Fibroblast of villous mesenchyme (primary cell): ENCODE measurements around the gene CLEC16A. TPM values are rescaled to one million over a fixed set of nuclear protein-coding genes. Genes with fewer than 3 reads are reported as not detected.
"Not testable (repeated sequence)": the region's sequence is repeated elsewhere in the genome, so short reads cannot be mapped to it uniquely, and the experiment has no call there.

ENCODE experiments used
- DNase-seq: peaks from one replicate; pipeline ENCODE4 v3.0.0-alpha.2; 2010; ENCODE audit warnings: low read depth
- H3K4me3 ChIP-seq: 2 replicates; pipeline ENCODE4 v1.5.1; 2011; ENCODE audit warnings: low read depth, mild to moderate bottlenecking, low read length
- total RNA-seq: library from RNA; depleted of rRNA; stranded (reverse); fragments of >200 nt; gene quantifications from 2 replicates; pipeline ENCODE4 v1.2.3, GENCODE V29; 2012
- TF ChIP-seq, protein P1 (sequence below): IDR thresholded peaks from 2 replicates; pipeline ENCODE4 v1.5.1; 2012; ENCODE audit warnings: low read depth, mild to moderate bottlenecking, low read length; ENCODE audit not compliant: insufficient read depth

The CLEC16A gene
- total RNA-seq, 1 donor, result 32.4 TPM

DNA sequence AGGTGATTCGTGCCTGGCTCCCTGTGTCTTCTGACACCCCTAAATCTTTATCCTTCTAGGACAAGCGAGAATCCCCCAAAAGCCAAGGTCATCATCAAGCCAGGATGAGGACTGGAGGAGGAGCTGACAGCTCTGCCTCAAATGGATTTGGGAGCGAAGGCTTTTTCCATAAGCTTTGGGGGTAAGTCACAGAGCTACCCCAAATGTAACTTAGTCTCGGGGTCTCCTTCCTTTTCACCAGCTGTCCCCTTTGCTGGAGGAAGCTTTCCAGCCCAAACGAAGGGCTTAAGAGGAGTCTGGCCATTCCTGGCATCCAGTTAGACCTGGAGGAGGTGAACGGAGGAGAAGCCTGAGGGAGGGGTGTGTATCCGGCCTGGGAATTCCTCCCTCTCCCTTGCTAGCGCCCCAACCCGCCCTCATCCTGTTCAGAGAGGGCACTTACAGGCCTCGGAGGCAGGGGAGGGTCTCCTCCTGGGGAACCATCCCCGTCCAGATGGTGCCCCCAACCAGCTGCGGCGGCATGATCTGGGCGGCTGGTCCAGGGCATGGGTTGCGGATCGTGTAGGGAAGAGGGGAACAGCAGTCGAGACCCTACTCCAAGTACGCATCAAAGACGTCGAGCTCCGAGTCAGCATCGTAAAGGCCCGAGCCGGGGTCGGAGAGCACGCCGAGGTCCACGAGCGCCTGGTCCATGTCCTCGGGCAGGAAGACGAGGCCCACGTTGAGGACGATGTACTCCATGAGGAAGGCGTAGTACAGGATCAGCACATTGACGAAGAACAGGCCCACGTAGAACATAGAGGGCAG lies 3.0 kb upstream of the CLEC16A start:
- no peak for DNase-seq
- TF ChIP-seq, protein P1, sequence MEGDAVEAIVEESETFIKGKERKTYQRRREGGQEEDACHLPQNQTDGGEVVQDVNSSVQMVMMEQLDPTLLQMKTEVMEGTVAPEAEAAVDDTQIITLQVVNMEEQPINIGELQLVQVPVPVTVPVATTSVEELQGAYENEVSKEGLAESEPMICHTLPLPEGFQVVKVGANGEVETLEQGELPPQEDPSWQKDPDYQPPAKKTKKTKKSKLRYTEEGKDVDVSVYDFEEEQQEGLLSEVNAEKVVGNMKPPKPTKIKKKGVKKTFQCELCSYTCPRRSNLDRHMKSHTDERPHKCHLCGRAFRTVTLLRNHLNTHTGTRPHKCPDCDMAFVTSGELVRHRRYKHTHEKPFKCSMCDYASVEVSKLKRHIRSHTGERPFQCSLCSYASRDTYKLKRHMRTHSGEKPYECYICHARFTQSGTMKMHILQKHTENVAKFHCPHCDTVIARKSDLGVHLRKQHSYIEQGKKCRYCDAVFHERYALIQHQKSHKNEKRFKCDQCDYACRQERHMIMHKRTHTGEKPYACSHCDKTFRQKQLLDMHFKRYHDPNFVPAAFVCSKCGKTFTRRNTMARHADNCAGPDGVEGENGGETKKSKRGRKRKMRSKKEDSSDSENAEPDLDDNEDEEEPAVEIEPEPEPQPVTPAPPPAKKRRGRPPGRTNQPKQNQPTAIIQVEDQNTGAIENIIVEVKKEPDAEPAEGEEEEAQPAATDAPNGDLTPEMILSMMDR, result no peak
- peak overlapping the region; percentile 76 for H3K4me3 ChIP-seq

DNA sequence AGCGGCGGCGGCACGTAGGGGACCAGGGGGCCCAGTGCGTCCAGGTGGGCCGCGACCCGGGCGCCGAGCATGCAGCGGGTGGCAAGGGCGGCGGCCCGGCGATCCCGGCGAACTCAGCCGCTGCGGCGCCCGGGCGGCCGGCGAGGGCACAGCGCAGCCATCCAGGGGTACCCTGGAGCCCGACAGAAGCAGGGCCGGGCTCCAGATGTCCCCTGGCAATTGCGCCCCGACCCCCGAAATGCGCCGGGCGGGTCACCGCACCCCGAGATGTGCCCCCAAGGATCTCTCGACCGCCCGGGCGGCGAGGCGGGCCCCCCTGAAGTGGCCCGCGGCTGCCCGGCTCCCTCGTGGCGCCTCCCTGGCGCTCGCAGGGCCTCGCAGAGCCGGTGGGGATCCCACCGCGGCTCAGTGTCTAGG lies 2.4 kb upstream of the CLEC16A start:
- H3K4me3 ChIP-seq, result peak overlapping the region; percentile 76
- DNase-seq, result not testable (repeated sequence)

DNA sequence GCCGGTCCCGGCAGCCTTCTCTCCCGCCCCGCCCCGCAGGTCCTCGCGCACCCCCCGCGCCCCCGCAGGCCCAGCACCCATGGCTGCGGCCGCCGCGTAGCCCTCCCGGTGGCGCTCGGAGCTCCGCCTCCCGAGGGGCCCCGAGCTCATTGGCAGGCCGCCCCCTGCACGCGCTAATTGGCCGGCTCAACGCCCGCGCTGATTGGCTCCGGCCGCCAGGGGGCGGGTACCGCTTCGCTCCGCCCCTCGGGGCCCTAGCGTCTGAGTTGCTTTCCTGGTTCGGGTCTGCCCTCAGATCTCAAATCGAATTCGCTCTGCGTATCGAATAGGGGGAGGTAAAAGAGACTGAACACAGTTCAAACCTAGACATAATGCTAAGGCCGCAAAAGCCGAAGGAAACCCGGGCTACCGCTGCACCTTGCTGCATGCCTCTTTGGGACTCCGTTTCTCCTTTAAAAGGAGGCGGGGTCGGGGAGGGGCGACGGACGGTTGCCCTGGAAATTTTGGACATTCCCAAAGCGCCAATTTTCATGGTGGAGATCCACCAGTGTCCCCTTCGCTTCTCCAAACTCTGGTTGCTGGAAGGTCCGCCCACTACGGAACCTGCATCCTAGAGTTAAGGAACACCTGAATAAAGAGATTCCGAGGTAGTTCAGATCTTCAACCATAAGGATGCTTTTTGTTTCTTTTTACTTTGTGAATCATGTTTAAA lies 1.9 kb upstream of the CLEC16A start, which contains the start of gene DEXI:
Gene DEXI (minus strand): TSS at position 117 of the 712 bp plus-strand sequence. CDS start 463 bp downstream, outside the sequence.
- H3K4me3 ChIP-seq, result peak within 1 kb of the TSS; percentile 76
- DNase-seq, result peak; percentile 88
- TF ChIP-seq, protein P1, result no peak

DNA sequence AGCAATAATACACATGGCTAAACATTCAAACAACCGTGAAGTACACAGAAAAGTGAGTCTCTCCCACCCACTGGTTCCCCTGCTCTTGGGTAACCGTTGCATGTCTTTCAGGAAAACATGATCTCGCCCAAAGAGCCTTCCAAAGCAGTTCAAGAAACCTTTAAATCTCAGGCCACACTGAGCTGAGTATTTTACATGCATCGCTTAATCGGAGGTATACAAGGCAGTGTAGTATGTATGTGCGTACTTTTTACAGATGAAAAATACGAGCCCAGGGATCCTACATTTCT lies 1.4 kb upstream of the CLEC16A start:
- TF ChIP-seq, protein P1, result no peak
- DNase-seq, result no peak

DNA sequence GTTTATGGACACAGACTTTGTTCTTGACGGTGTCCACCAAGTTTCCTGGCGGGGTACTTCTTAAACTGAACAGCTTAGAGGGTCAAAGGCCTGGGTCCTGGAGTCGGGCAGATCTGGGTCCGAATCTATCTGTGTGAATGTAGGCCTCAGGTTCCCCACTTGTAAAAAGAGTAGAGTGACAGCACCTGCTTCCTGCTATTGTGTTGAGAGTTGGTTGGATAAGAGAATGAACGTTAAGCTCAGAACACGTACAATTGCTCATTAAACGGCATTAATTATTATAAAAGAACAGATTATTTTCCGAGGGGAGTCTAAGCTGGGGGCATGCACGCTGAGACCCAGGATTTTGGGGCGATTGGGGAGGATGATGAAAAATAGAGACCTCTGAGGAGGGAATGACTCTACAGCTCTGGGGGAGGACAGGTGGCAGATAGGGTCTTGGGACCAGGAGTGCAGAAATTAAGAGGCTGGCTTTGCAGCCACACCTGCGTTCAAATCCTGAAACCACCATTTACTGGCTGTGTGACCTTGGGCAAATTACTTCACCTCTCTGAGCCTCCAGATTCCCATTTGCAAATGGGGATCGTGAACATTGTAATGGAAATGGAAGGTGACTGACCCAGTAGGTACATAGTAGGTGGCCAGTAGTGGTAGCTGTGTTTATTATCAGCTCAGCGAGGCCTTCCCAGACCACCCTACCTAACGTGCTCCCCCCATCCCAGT lies 862 bp downstream of the CLEC16A start:
- TF ChIP-seq, protein P1, result no peak
- peak overlapping the region; percentile 92 for H3K4me3 ChIP-seq
- DNase-seq, result no peak

More for the DNA sequence above, 1.4 kb upstream of the CLEC16A start:
- H3K4me3 ChIP-seq, result no peak overlapping the region

DNA sequence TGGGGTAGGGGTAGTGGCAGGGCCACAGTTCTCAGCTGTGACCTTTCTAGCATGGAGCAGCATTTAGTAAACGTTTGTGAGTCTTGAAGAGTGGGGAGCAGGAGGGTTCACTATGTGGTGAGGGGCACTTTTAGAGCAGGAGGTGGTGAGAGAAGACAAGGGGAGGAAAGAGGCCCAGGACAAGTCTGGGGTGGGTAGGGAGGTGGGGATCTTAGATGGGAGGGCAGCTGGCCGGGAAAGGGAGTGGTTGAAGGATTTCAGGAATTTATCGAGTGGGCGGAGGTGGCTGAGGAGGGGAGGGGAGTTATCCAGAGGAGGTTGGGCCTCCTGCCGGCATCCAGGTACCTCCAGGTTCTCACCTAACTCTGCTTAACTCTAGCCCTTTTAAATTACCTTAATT lies 1.9 kb downstream of the CLEC16A start:
- H3K4me3 ChIP-seq, result peak overlapping the region; percentile 1
- TF ChIP-seq, protein P1, result no peak
- DNase-seq, result no peak
